Heart right ventricle (tissue), 16 donors: Measurements from ENCODE around the gene OVOL3. TPM values are rescaled to one million over a fixed set of nuclear protein-coding genes. Genes with fewer than 3 reads are reported as not detected.
A peak's percentile ranks its signal among the peaks of the same experiment; 100 is the strongest.

Source experiments
- ATAC-seq, 8 donors: fragments of 200-7000 bp; cut with Tn5 transposase; one replicate each; pipeline ENCODE4 v1.9.1; 2020; ENCODE audit warnings: mild to moderate bottlenecking in 8 of 8, moderate library complexity in 8 of 8, moderate number of reproducible peaks in 1 of 8
- DNase-seq, 2 donors: peaks; one replicate each; pipeline ENCODE4 v3.0.0-alpha.2; 2020
- H3K27ac ChIP-seq, 10 donors: fragments of 200-600 bp; sonication (generic) in 2 of 10; one replicate each; pipeline versions ENCODE4 v1.5.0 to v1.8.0; 2020 to 2022; ENCODE audit warnings: mild to moderate bottlenecking in 3 of 10
- H3K27me3 ChIP-seq, 7 donors: fragments of 200-600 bp; one replicate each; pipeline ENCODE4 v1.8.0; 2021 to 2022; ENCODE audit warnings: mild to moderate bottlenecking in 2 of 7
- H3K36me3 ChIP-seq, 9 donors: fragments of 200-600 bp; sonication (generic) in 1 of 9; one replicate each; pipeline versions ENCODE4 v1.5.0 to v1.8.0; 2020 to 2022; ENCODE audit warnings: mild to moderate bottlenecking in 2 of 9
- H3K4me1 ChIP-seq, 9 donors: fragments of 200-600 bp; sonication (generic) in 1 of 9; one replicate each; pipeline versions ENCODE4 v1.5.0 to v1.8.0; 2020 to 2022; ENCODE audit warnings: mild to moderate bottlenecking in 4 of 9
- H3K4me3 ChIP-seq, 10 donors: fragments of 200-600 bp; sonication (generic) in 2 of 10; one replicate each; pipeline versions ENCODE4 v1.5.0 to v1.8.0; 2020 to 2022; ENCODE audit warnings: mild to moderate bottlenecking in 7 of 10, moderate library complexity in 2 of 10
- H3K9me3 ChIP-seq, 11 donors: fragments of 200-600 bp in 10 of 11; sonication (generic) in 2 of 11; one replicate each; pipeline versions ENCODE4 v1.5.0 to v1.8.0; 2013 to 2022; ENCODE audit warnings: mild to moderate bottlenecking in 2 of 11, control low read depth in 1 of 11, moderate library complexity in 1 of 11
- WGBS, 2 donors: extraction: QIAGEN DNeasy Blood & Tissue Kit; methylation state at CpG; one replicate each; pipeline ENCODE4 v1.1.7; 2013; ENCODE audit warnings: inconsistent platforms in 1 of 2; 5-methylcytosine and 5-hydroxymethylcytosine counted together
- intact Hi-C, 10 donors: fragments of 100-400 bp; cut with DNase I; formaldehyde crosslinking; loops; one replicate each; pipeline versions ENCODE4 v1.11.1 to v1.14.2; 2022
- polyA plus RNA-seq, 2 donors: library from polyadenylated mRNA; stranded (reverse); fragments of 200-250 nt; gene quantifications; one replicate each; pipeline ENCODE4 v1.2.3, GENCODE V29; 2013
- total RNA-seq, 10 donors: library from RNA; stranded (reverse); fragmentation: NEBNext Ultra II Directional in 3 of 10; extraction: Animal tissue kit (Norgen Biotek cat#: 25700) in 3 of 10; gene quantifications; one replicate each; pipeline versions ENCODE4 v1.2.1 to v1.2.4, GENCODE V29; 2021 to 2023
- TF ChIP-seq, protein P1 (sequence below), 9 donors: fragments of 200-600 bp; sonication (generic) in 2 of 9; IDR thresholded peaks; one replicate each; pipeline versions ENCODE4 v1.5.0 to v1.8.0; 2021 to 2022; ENCODE audit warnings: antibody characterized with exemption in 9 of 9, mild to moderate bottlenecking in 5 of 9, moderate library complexity in 1 of 9
- donor health status: Arrhythmogenic right ventricular cardiomyopathy.
- donor health status: ischemic (EF 13 %, LVEDD 7.1; RV severe dilation, severe dysfunction).
- donor health status: healthy with polysubstance abuse.
- donor health status: DM: no; HTN: yes; CAD: no.
- donor health status: DM: no; HTN: no; CAD: no.
- donor health status: ischemic (EF 25% LVEDD 6.9; RV normal size, moderate dysfunction).
- donor health status: ischemic (EF 25% LVEDD 5.7; RV mildly dilated, moderate dysfunction).
- donor health status: healthy.
- donor health status: DM: yes; HTN: yes; CAD: no.
- donor health status: Ischemic cardiomyopathy.
- donor health status: ischemic (EF 35%, LVEDD 5.7; RV mildly dilated, moderate dysfunction).
- donor health status: nonischemic (EF 11% LVEDD 7.7; RV severe dilation, severe dysfunction).
- donor health status: DM: yes; HTN: yes; CAD: no.
- donor health status: PGD.
- donor health status: ischemic (EF 29% LVEDD 5.4; RV normal size, mild dysfunction).
- donor health status: nonischemic (EF 23%, LVEDD 6.1; RV moderate dilation, normal function).

The OVOL3 gene
- total and polyA plus RNA-seq, 12 donors = not detected

DNA sequence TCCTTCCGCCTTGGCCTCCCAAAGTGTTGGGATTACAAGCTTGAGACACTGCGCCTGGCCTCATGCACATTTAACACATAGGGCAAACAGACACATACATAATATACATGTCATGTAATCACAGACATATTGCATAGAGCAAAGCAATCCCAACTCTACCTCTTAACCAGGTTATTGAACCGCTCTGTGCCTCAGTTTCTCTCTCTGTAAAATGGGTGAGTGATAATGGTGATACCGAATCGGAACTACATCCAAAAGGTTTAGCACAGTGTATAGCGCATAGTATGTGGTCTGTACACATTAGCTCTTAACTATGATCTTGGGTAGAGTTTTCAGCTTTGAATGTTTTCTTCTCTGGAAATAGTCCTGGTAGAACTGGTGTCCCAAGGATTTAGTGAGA lies 33.7 kb downstream of the OVOL3 start:
- 98% methylated on average over 6 of the region's 6 CpGs for WGBS, 2 donors
- Histone ChIP-seq H3K9me3 (no peaks in the 10 kb centered on the region), H3K4me1 (peaks cover 0 to 24% (median 15%) of the 10 kb centered on the region in 9 donors), H3K27ac (no peak overlapping the region), H3K36me3 (peaks cover 6 to 82% (median 73%) of the 10 kb centered on the region in 9 donors), H3K27me3 (no peaks in the 10 kb centered on the region), H3K4me3 (no peak overlapping the region)
- TF ChIP-seq, protein P1, sequence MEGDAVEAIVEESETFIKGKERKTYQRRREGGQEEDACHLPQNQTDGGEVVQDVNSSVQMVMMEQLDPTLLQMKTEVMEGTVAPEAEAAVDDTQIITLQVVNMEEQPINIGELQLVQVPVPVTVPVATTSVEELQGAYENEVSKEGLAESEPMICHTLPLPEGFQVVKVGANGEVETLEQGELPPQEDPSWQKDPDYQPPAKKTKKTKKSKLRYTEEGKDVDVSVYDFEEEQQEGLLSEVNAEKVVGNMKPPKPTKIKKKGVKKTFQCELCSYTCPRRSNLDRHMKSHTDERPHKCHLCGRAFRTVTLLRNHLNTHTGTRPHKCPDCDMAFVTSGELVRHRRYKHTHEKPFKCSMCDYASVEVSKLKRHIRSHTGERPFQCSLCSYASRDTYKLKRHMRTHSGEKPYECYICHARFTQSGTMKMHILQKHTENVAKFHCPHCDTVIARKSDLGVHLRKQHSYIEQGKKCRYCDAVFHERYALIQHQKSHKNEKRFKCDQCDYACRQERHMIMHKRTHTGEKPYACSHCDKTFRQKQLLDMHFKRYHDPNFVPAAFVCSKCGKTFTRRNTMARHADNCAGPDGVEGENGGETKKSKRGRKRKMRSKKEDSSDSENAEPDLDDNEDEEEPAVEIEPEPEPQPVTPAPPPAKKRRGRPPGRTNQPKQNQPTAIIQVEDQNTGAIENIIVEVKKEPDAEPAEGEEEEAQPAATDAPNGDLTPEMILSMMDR (IDR thresholded peaks at IDR 0.05) = no peak
- intact Hi-C loops = no loop called here
- DNase-seq (no peak), ATAC-seq (no peak)

DNA sequence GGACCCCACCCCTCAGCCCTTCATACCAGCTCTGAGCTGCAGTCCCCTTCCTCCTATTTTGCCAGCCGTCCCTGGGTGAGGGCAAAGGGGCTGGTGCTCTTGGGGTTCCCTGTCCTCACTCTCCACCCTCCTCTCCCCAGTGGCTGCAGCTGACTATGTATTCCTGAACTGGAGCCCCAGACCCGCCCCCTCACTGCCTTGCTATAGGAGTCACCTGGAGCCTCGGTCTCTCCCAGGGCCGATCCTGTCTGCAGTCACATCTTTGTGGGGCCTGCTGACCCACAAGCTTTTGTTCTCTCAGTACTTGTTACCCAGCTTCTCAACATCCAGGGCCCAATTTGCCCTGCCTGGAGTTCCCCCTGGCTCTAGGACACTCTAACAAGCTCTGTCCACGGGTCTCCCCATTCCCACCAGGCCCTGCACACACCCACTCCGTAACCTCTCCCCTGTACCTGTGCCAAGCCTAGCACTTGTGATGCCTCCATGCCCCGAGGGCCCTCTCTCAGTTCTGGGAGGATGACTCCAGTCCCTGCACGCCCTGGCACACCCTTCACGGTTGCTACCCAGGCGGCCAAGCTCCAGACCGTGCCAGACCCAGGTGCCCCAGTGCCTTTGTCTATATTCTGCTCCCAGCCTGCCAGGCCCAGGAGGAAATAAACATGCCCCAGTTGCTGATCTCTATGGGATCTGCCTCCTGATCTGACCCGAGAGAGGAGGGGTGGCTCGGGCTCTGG lies 38.9 kb downstream of the OVOL3 start:
- intact Hi-C loops = no loop called here
- peak overlapping the region in 7 of 10 donors; percentile 15 to 100 (median 98) for H3K27ac ChIP-seq
- H3K4me1 ChIP-seq = peaks cover 9 to 46% (median 27%) of the 10 kb centered on the region in 9 donors
- no peaks in the 10 kb centered on the region for H3K9me3 ChIP-seq
- no peaks in the 10 kb centered on the region for H3K27me3 ChIP-seq
- no peak overlapping the region for H3K4me3 ChIP-seq
- DNase-seq (peak in 1 of 2 donors; percentile 37), ATAC-seq (peak in 2 of 8 donors; percentile 1 to 4)
- peaks cover 5 to 65% (median 56%) of the 10 kb centered on the region in 9 donors for H3K36me3 ChIP-seq
- WGBS, 2 donors = 54 to 63% methylated on average over 13 of the region's 13 CpGs
- TF ChIP-seq, protein P1 (IDR thresholded peaks at IDR 0.05) = no peak

DNA sequence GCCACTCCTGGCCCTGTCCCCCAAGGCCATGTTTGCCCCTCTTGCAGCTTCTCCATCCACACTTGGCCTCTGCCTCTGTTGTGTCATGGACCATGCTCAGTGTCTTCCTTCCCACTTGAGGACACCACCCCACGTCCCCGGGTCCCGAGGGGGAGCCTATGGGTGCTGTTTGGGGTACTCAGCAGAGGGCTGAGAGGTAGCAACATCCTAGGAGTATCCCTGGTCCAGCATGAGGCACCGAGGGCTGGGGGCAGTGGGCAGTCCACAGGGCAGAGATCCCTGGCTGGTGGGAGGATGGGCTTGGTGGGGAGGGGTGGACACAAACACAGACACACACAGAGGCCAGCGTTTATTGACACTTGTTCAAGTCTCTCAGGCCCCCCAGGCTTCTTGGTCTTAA lies 39.6 kb downstream of the OVOL3 start:
- peaks cover 9 to 49% (median 27%) of the 10 kb centered on the region in 9 donors for H3K4me1 ChIP-seq
- H3K4me3 ChIP-seq = peak overlapping the region in 9 of 10 donors; percentile 58 to 94 (median 78)
- ATAC-seq = peak in 2 of 8 donors; percentile 0 to 15
- H3K27me3 ChIP-seq = no peaks in the 10 kb centered on the region
- 44 to 60% methylated on average over 5 of the region's 5 CpGs for WGBS, 2 donors
- H3K27ac ChIP-seq = peak overlapping the region; percentile 92 to 100 (median 100)
- TF ChIP-seq, protein P1 (IDR thresholded peaks at IDR 0.05) = no peak
- no peak for DNase-seq
- no peaks in the 10 kb centered on the region for H3K9me3 ChIP-seq
- intact Hi-C loops = no loop called here
- H3K36me3 ChIP-seq = peaks cover 4 to 57% (median 48%) of the 10 kb centered on the region in 9 donors

DNA sequence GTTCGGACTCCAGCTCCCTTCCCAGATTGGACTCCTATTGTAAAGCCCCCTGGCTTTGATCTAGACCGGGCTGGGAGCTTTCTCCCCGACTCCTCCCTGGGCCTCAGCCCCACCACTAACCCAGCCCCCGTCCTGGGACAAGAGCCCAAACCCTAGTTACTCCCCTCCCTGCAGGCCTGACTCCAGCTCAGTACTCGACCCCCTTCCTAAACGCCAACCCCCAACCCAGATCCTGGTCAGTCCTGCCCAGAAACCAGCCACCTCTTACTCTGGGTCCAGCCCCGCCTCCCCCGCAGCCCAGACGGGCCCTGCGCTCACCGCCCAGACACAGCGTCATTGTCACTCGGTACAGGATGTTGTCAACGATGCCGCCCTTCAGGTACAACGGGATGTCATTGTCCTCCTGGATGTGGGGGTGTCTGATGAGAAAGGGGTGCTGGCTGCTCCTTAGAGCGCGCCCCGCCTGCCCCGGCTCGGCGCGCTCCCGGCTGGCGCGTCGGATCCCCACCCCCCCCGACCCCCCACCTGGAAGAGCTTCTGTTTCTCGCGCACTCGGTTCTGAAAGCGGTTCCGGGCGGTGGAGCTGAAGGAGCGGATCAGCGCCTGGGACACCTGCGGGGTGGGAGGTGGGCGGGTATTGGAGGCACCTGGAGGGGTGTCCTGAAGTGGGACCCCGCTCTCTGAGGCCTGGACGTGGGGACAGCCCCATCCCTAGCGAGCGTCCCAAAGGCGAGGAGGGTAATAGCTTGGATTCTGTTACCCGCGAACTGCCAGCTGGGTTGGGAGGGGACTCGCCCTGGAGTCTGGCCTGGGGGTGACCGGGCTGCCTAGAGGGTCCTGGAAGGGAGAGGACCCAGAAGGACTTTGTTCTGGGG lies 40.4 kb downstream of the OVOL3 start:
- H3K4me3 ChIP-seq = peak overlapping the region; percentile 58 to 94 (median 72)
- no peaks in the 10 kb centered on the region for H3K9me3 ChIP-seq
- H3K27me3 ChIP-seq = no peaks in the 10 kb centered on the region
- peaks cover 9 to 57% (median 27%) of the 10 kb centered on the region in 9 donors for H3K4me1 ChIP-seq
- TF ChIP-seq, protein P1 (IDR thresholded peaks at IDR 0.05) = no peak
- 17 to 18% methylated on average over 45 to 47 of the region's 47 CpGs for WGBS, 2 donors
- peak; percentile 66 to 83 (median 74) for ATAC-seq
- intact Hi-C loops = loop anchor here in 2 of 10 donors (1.0 kb wide), 1 partner anchor 23 kb away; no protein-coding TSS in a partner anchor
- H3K27ac ChIP-seq = peak overlapping the region; percentile 92 to 100 (median 100)
- peak; percentile 69 to 81 for DNase-seq
- H3K36me3 ChIP-seq = peaks cover 0 to 49% (median 41%) of the 10 kb centered on the region in 9 donors
